HCT116 (cell line): Measurements from ENCODE around the gene FGGY. TPM values are rescaled to one million over a fixed set of nuclear protein-coding genes. Genes with fewer than 3 reads are reported as not detected.

Experiments used
- ATAC-seq: fragments of 200-7000 bp; cut with Tn5 transposase; 2 replicates; pipeline ENCODE4 v1.9.1; 2020; ENCODE audit warnings: mild to moderate bottlenecking, moderate library complexity
- BruUV-seq: library from RNA; stranded (reverse); fragments of 400-500 nt; replicated peaks from 2 replicates; lab custom pipeline; 2021; lab: Mats Ljungman, UMichigan
- CTCF ChIA-PET: fragments of 300-600 bp; sonication (Branson Sonifier 250); formaldehyde crosslinking; loops from one replicate; lab custom pipeline; 2021; ENCODE audit warnings: antibody characterized with exemption; lab: Charles Lee
- POLR2A ChIA-PET: fragments of 300-600, 350-600 bp; sonication (Branson Sonifier 250); formaldehyde crosslinking; loops from one replicate; lab custom pipeline; 2021; ENCODE audit warnings: antibody characterized with exemption; lab: Charles Lee
- RAD21 ChIA-PET, 2 experiments: fragments of 300-600 bp; sonication (Branson Sonifier 250); formaldehyde crosslinking; loops; one replicate each; lab custom pipeline; 2023; ENCODE audit warnings: low total read pairs in 2 of 2; ENCODE audit not compliant: uncharacterized antibody in 2 of 2, unreplicated experiment in 2 of 2, low non-redundant PET in 1 of 2; lab: Charles Lee
- DNase-seq: peaks from one replicate; pipeline ENCODE4 v3.0.0-alpha.2; 2010; ENCODE audit warnings: low read depth, low spot score
- H2AFZ ChIP-seq: fragments of 200-600 bp; shearing (Covaris generic), sonication (generic); 2 replicates; pipeline ENCODE4 v1.6.1; 2017; ENCODE audit warnings: low read depth, mixed run types, mixed read lengths, antibody characterized with exemption, low read length; ENCODE audit not compliant: poor library complexity, severe bottlenecking
- H3K27ac ChIP-seq: 2 replicates; pipeline ENCODE4 v1.5.1; 2012; ENCODE audit warnings: low read depth, low read length
- H3K27me3 ChIP-seq: fragments of 200-600 bp; sonication (generic); 2 replicates; pipeline ENCODE4 v1.6.1; 2016; ENCODE audit warnings: mixed run types, low read length, mixed read lengths; ENCODE audit not compliant: insufficient read depth
- H3K36me3 ChIP-seq, 2 experiments: fragments of 200-500 bp in 1 of 2; fragments of 200-600 bp in 1 of 2; sonication (Bioruptor generic) in 1 of 2; sonication (generic) in 1 of 2; 2 replicates each; pipeline versions ENCODE4 v1.5.1 to v1.6.1; 2014 to 2016; ENCODE audit warnings: low read length in 2 of 2, inconsistent platforms in 1 of 2, mixed read lengths in 1 of 2, mixed run types in 1 of 2; ENCODE audit not compliant: insufficient read depth in 2 of 2, control insufficient read depth in 1 of 2
- H3K4me1 ChIP-seq, 2 experiments: fragments of 200-600 bp in 1 of 2; sonication (generic) in 1 of 2; 2 replicates each; pipeline versions ENCODE4 v1.5.1 to v1.6.1; 2012 to 2017; ENCODE audit warnings: low read length in 2 of 2, inconsistent platforms in 1 of 2, mild to moderate bottlenecking in 1 of 2, mixed read lengths in 1 of 2, mixed run types in 1 of 2, moderate library complexity in 1 of 2; ENCODE audit not compliant: insufficient read depth in 2 of 2, control insufficient read depth in 1 of 2
- H3K4me2 ChIP-seq: fragments of 200-600 bp; sonication (generic); 2 replicates; pipeline ENCODE4 v1.6.1; 2017; ENCODE audit warnings: mixed run types, low read length, mixed read lengths
- H3K4me3 ChIP-seq, 2 experiments: fragments of 200-600 bp in 1 of 2; sonication (generic) in 1 of 2; replicated peaks in 1 of 2; 2 replicates each; pipeline ENCODE4 v1.5.1; 2011 to 2016; ENCODE audit warnings: low read length in 2 of 2, control low read depth in 1 of 2, low read depth in 1 of 2, mild to moderate bottlenecking in 1 of 2, mixed read lengths in 1 of 2, mixed run types in 1 of 2
- H3K79me2 ChIP-seq: fragments of 200-600 bp; sonication (generic); 2 replicates; pipeline ENCODE4 v1.6.1; 2017; ENCODE audit warnings: mild to moderate bottlenecking, mixed run types, low read length, moderate library complexity, mixed read lengths; ENCODE audit not compliant: insufficient read depth
- H3K9ac ChIP-seq: fragments of 200-600 bp; sonication (generic); 2 replicates; pipeline ENCODE4 v1.6.1; 2016; ENCODE audit warnings: low read length, mixed read lengths
- H3K9me2 ChIP-seq: fragments of 200-600 bp; sonication (generic), shearing (Covaris generic); 2 replicates; pipeline ENCODE4 v1.6.1; 2017; ENCODE audit warnings: mixed run types, mild to moderate bottlenecking, moderate library complexity; ENCODE audit not compliant: insufficient read depth
- H3K9me3 ChIP-seq, 2 experiments: fragments of 200-500 bp in 1 of 2; fragments of 200-600 bp in 1 of 2; sonication (Bioruptor generic) in 1 of 2; sonication (generic) in 1 of 2; 2 replicates each; pipeline ENCODE4 v1.6.1; 2014 to 2017; ENCODE audit warnings: low read length in 2 of 2, mixed read lengths in 2 of 2, inconsistent platforms in 1 of 2, low read depth in 1 of 2, mild to moderate bottlenecking in 1 of 2, mixed run types in 1 of 2, moderate library complexity in 1 of 2; ENCODE audit not compliant: control insufficient read depth in 1 of 2, insufficient read depth in 1 of 2
- H4K20me1 ChIP-seq: fragments of 200-600 bp; sonication (generic), shearing (Covaris generic); 2 replicates; pipeline ENCODE4 v1.6.1; 2017; ENCODE audit warnings: mixed run types, mild to moderate bottlenecking, moderate library complexity; ENCODE audit not compliant: insufficient read depth
- ELF1 ChIP-seq: IDR thresholded peaks from 2 replicates; pipeline ENCODE4 v1.6.1; 2012; ENCODE audit warnings: low read depth, borderline replicate concordance
- FOSL1 ChIP-seq: IDR thresholded peaks from 2 replicates; pipeline ENCODE4 v1.6.1; 2012; ENCODE audit warnings: low read depth
- JUND ChIP-seq: IDR thresholded peaks from 2 replicates; pipeline ENCODE4 v1.6.1; 2012
- MAX ChIP-seq: IDR thresholded peaks from 2 replicates; pipeline ENCODE4 v1.6.1; 2012
- POLR2A ChIP-seq: IDR thresholded peaks from 2 replicates; pipeline ENCODE4 v1.7.0; 2011; ENCODE audit warnings: borderline replicate concordance; ENCODE audit not compliant: insufficient read depth, insufficient read length; ENCODE audit errors: extremely low read depth
- SP1 ChIP-seq: IDR thresholded peaks from 2 replicates; pipeline ENCODE4 v1.6.1; 2012; ENCODE audit warnings: low read depth
- ZFX ChIP-seq: fragments of 450-650 bp; IDR thresholded peaks from 2 replicates; pipeline ENCODE4 v1.6.1; 2017
- ZNF274 ChIP-seq: fragments of 200-500 bp; sonication (Bioruptor generic); IDR thresholded peaks from 2 replicates; pipeline ENCODE4 v1.6.1; 2014; ENCODE audit warnings: mild to moderate bottlenecking, low read depth, low read length, inconsistent platforms
- intact Hi-C: fragments of 100-400 bp; cut with micrococcal nuclease; formaldehyde crosslinking; loops from 2 replicates; pipeline ENCODE4 v1.10.0; 2022
- total RNA-seq: library from RNA; stranded (reverse); gene quantifications from one replicate; pipeline ENCODE4 v1.2.1, GENCODE V29; 2021; ENCODE audit not compliant: unreplicated experiment
- TF ChIP-seq, protein P1 (sequence below), 3 experiments: fragments of 200-600 bp in 1 of 3; sonication (generic) in 1 of 3; IDR thresholded peaks in 2 of 3; conservative IDR thresholded peaks in 1 of 3; 2 replicates each; pipeline ENCODE4 v1.5.1; 2012 to 2017; ENCODE audit warnings: low read depth in 2 of 3, low read length in 2 of 3, antibody characterized with exemption in 1 of 3, borderline replicate concordance in 1 of 3, control low read depth in 1 of 3, mild to moderate bottlenecking in 1 of 3, mixed read lengths in 1 of 3, mixed run types in 1 of 3, moderate library complexity in 1 of 3; ENCODE audit not compliant: insufficient read depth in 1 of 3

Gene FGGY
- total RNA-seq, 1 experiment from 2014 or later = 10.6 TPM

GRCh38 chr1:59434336-59434735 is 137.4 kb downstream of the FGGY start:
- ATAC-seq (peak; percentile 73), DNase-seq (no peak)
- Histone ChIP-seq H4K20me1 (no peaks in the 10 kb centered on the region), H3K4me3 (no peak overlapping the region), H3K4me1 (peaks cover 0 to 41% of the 10 kb centered on the region in 2 experiments; a peak in 3 of 4 replicates), H3K36me3 (no peaks in the 10 kb centered on the region), H3K27ac (no peak overlapping the region), H3K9me3 (no peaks in the 10 kb centered on the region), H3K9ac (no peak overlapping the region), H3K79me2 (no peaks in the 10 kb centered on the region), H2AFZ (no peak overlapping the region), H3K4me2 (peak overlapping the region; percentile 32), H3K27me3 (no peaks in the 10 kb centered on the region), H3K9me2 (no peaks in the 10 kb centered on the region)
- intact Hi-C loops = loop anchor here (10.0 kb wide), 1 partner anchor 650 kb away; the partner anchor contains the start of gene JUN
- BruUV-seq = no TSS peak
- ChIA-PET POLR2A (no interaction called here), RAD21 (no interaction called here), CTCF (no interaction called here)
- no peak for TF ChIP-seq POLR2A
- peak; percentile 40; the same call in 1 of the 2 replicates for TF ChIP-seq SP1
- TF ChIP-seq ELF1 = 0 out of 2 replicates have a peak, but pooled peaks have one; percentile 41
- peak; percentile 40 for TF ChIP-seq JUND
- TF ChIP-seq FOSL1 = peak; percentile 47; the same call in 1 of the 2 replicates
- no peak for TF ChIP-seq ZNF274
- TF ChIP-seq, protein P1, sequence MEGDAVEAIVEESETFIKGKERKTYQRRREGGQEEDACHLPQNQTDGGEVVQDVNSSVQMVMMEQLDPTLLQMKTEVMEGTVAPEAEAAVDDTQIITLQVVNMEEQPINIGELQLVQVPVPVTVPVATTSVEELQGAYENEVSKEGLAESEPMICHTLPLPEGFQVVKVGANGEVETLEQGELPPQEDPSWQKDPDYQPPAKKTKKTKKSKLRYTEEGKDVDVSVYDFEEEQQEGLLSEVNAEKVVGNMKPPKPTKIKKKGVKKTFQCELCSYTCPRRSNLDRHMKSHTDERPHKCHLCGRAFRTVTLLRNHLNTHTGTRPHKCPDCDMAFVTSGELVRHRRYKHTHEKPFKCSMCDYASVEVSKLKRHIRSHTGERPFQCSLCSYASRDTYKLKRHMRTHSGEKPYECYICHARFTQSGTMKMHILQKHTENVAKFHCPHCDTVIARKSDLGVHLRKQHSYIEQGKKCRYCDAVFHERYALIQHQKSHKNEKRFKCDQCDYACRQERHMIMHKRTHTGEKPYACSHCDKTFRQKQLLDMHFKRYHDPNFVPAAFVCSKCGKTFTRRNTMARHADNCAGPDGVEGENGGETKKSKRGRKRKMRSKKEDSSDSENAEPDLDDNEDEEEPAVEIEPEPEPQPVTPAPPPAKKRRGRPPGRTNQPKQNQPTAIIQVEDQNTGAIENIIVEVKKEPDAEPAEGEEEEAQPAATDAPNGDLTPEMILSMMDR (IDR thresholded peaks at IDR 0.05 in 2 of 3, conservative IDR thresholded peaks at IDR 0.05 in 1 of 3; ENCODE audit: borderline replicate concordance in 1 of 3, insufficient read depth in 1 of 3, low read depth in 2 of 3, low read length in 2 of 3) = no peak
- no peak for TF ChIP-seq MAX
- no peak for TF ChIP-seq ZFX
